GM12878 (cell line): ENCODE data around the gene MIGA2. TPM values are rescaled to one million over a fixed set of nuclear protein-coding genes. Genes with fewer than 3 reads are reported as not detected.

ENCODE experiments used
- ATAC-seq: fragments of 200-7000 bp; cut with Tn5 transposase; 3 replicates; pipeline ENCODE4 v1.9.1; 2020; ENCODE audit warnings: mild to moderate bottlenecking, moderate library complexity
- BruUV-seq: library from RNA; stranded (reverse); fragments of 400-500 nt; replicated peaks from 2 replicates; lab custom pipeline; 2021; lab: Mats Ljungman, UMichigan
- CTCF ChIA-PET: fragments of 300-600 bp; sonication (Branson Sonifier 250); formaldehyde crosslinking; extraction: SDS; loops from one replicate; lab custom pipeline; 2021; ENCODE audit warnings: inconsistent platforms; lab: Yijun Ruan, JAX
- POLR2A ChIA-PET: fragments of 350-600 bp; formaldehyde crosslinking; extraction: SDS; loops from one replicate; lab custom pipeline; 2021; ENCODE audit warnings: inconsistent platforms; lab: Charles Lee
- RAD21 ChIA-PET: fragments of 300-600 bp; sonication (Branson Sonifier 250); formaldehyde crosslinking; loops from one replicate; lab custom pipeline; 2023; ENCODE audit warnings: antibody characterized with exemption; ENCODE audit not compliant: unreplicated experiment; lab: Charles Lee
- SMC1A ChIA-PET: fragments of 300-600 bp; sonication (Branson Sonifier 250); formaldehyde crosslinking; loops from one replicate; lab custom pipeline; 2023; ENCODE audit not compliant: unreplicated experiment, uncharacterized antibody; lab: Charles Lee
- DNase-seq: peaks from one replicate; pipeline ENCODE4 v3.0.0-alpha.2; 2011; ENCODE audit warnings: low read depth, low spot score
- FAIRE-seq: peaks from 3 replicates; lab custom pipeline; 2011; peaks lifted over from hg19 to GRCh38; lab: Jason Lieb, UNC
- H2AFZ ChIP-seq: 2 replicates; pipeline ENCODE4 v1.6.0; 2011; ENCODE audit warnings: low read depth, low read length, control low read depth; ENCODE audit not compliant: control insufficient read depth
- H3K27ac ChIP-seq: 2 replicates; pipeline ENCODE4 v1.5.1; 2011; ENCODE audit warnings: control low read depth; ENCODE audit not compliant: control insufficient read depth, insufficient read depth
- H3K27me3 ChIP-seq, 2 experiments: replicated peaks in 1 of 2; 2 replicates each; pipeline versions ENCODE4 v1.6.0 to v1.6.1; 2011; ENCODE audit warnings: low read length in 1 of 2; ENCODE audit not compliant: control insufficient read depth in 2 of 2, insufficient read depth in 2 of 2
- H3K36me3 ChIP-seq, 2 experiments: 2 replicates each; pipeline ENCODE4 v1.5.1; 2011; ENCODE audit warnings: low read length in 1 of 2; ENCODE audit not compliant: control insufficient read depth in 2 of 2, insufficient read depth in 2 of 2
- H3K4me1 ChIP-seq: 2 replicates; pipeline ENCODE4 v1.6.1; 2011; ENCODE audit warnings: mild to moderate bottlenecking, low read length, moderate library complexity, mixed read lengths; ENCODE audit not compliant: control insufficient read depth, insufficient read depth
- H3K4me2 ChIP-seq: 2 replicates; pipeline ENCODE4 v1.6.0; 2011; ENCODE audit warnings: control low read depth; ENCODE audit not compliant: control insufficient read depth, insufficient read depth
- H3K4me3 ChIP-seq: fragments of 200-600 bp; sonication (generic); 2 replicates; pipeline ENCODE4 v1.5.1; 2016
- H3K79me2 ChIP-seq: 2 replicates; pipeline ENCODE4 v1.6.0; 2011; ENCODE audit warnings: low read length; ENCODE audit not compliant: control insufficient read depth, insufficient read depth
- H3K9ac ChIP-seq: 2 replicates; pipeline ENCODE4 v1.8.0; 2011; ENCODE audit warnings: low read length, control low read depth, mixed read lengths; ENCODE audit not compliant: control insufficient read depth, insufficient read depth
- H3K9me3 ChIP-seq: replicated peaks from 3 replicates; pipeline ENCODE4 v1.5.1; 2011; ENCODE audit warnings: mild to moderate bottlenecking, low read length; ENCODE audit not compliant: control insufficient read depth, insufficient read depth
- H4K20me1 ChIP-seq: 2 replicates; pipeline ENCODE4 v1.6.0; 2011; ENCODE audit not compliant: control insufficient read depth, insufficient read depth
- BACH1 ChIP-seq: fragments of 450-650 bp; IDR thresholded peaks from 2 replicates; pipeline ENCODE4 v1.6.1; 2017; ENCODE audit warnings: mild to moderate bottlenecking, borderline replicate concordance
- BMI1 ChIP-seq: fragments of 450-650 bp; IDR thresholded peaks from 2 replicates; pipeline ENCODE4 v1.6.1; 2016; ENCODE audit warnings: mild to moderate bottlenecking, moderate library complexity, borderline replicate concordance
- EGR1 ChIP-seq, 2 experiments: IDR thresholded peaks; 1 replicate in 1 of 2; 2 replicates in 1 of 2; pipeline ENCODE4 v1.6.1; 2011 to 2012; ENCODE audit warnings: low read depth in 2 of 2, low read length in 2 of 2, borderline replicate concordance in 1 of 2, mild to moderate bottlenecking in 1 of 2, moderate library complexity in 1 of 2
- ESRRA ChIP-seq: IDR thresholded peaks from 2 replicates; pipeline ENCODE4 v1.6.1; 2012; ENCODE audit warnings: mild to moderate bottlenecking, low read length, improper control_type of control experiment
- RAD21 ChIP-seq: IDR thresholded peaks from 2 replicates; pipeline ENCODE4 v1.6.1; 2011; ENCODE audit warnings: mild to moderate bottlenecking, low read depth, low read length, moderate library complexity; ENCODE audit not compliant: insufficient read depth
- SMAD5 ChIP-seq: IDR thresholded peaks from 2 replicates; pipeline ENCODE4 v1.6.1; 2016; ENCODE audit warnings: antibody characterized with exemption, low read depth
- SMC3 ChIP-seq: IDR thresholded peaks from 2 replicates; pipeline ENCODE4 v1.6.1; 2011; ENCODE audit warnings: low read length, improper control_type of control experiment, borderline replicate concordance
- SPI1 ChIP-seq: IDR thresholded peaks from 2 replicates; pipeline ENCODE4 v1.6.1; 2011; ENCODE audit warnings: low read depth, mild to moderate bottlenecking, low read length, moderate library complexity, borderline replicate concordance; ENCODE audit not compliant: insufficient read depth
- SREBF2 ChIP-seq: IDR thresholded peaks from 2 replicates; pipeline ENCODE4 v1.6.1; 2012; ENCODE audit warnings: mild to moderate bottlenecking, low read length
- SRF ChIP-seq, 2 experiments: IDR thresholded peaks; 2 replicates each; pipeline ENCODE4 v1.6.1; 2011; ENCODE audit warnings: low read depth in 2 of 2, low read length in 2 of 2, mild to moderate bottlenecking in 1 of 2, moderate library complexity in 1 of 2
- TCF12 ChIP-seq: IDR thresholded peaks from 2 replicates; pipeline ENCODE4 v1.6.1; 2011; ENCODE audit warnings: low read depth, mild to moderate bottlenecking, low read length
- ZNF622 ChIP-seq: fragments of 450-650 bp; IDR thresholded peaks from 2 replicates; pipeline ENCODE4 v1.6.1; 2017; ENCODE audit warnings: mild to moderate bottlenecking, inconsistent platforms
- ZSCAN29 ChIP-seq: fragments of 450-650 bp; IDR thresholded peaks from 2 replicates; pipeline ENCODE4 v1.6.1; 2017; ENCODE audit warnings: mild to moderate bottlenecking, moderate library complexity
- WGBS: methylation state at CpG from one replicate; pipeline ENCODE4 v1.1.6; 2016; ENCODE audit warnings: low lambda C conversion rate; ENCODE audit not compliant: insufficient replicate concordance, insufficient coverage; ENCODE audit errors: missing lambda C conversion rate; 5-methylcytosine and 5-hydroxymethylcytosine counted together
- in situ Hi-C: fragments of 300-500 bp; cut with MboI; formaldehyde crosslinking; loops from 9 replicates; pipeline ENCODE4 v1.14.3; 2018; ENCODE audit warnings: mixed read lengths
- intact Hi-C: fragments of 100-400 bp; cut with micrococcal nuclease; formaldehyde crosslinking; loops from one replicate; pipeline ENCODE4 v1.14.2; 2022; ENCODE audit not compliant: unreplicated experiment
- polyA plus RNA-seq, 11 experiments: library from polyadenylated mRNA; depleted of rRNA in 4 of 11; unstranded in 6 of 11; stranded (reverse) in 5 of 11; fragments of >200 nt; fragmentation: Nextera tagmentation in 4 of 11; fragmentation: Illumina TruSeq in 1 of 11; extraction: Ambion mirVana in 4 of 11; extraction: Trizol in 1 of 11; gene quantifications; 1 replicate in 1 of 11; 2 replicates in 10 of 11; pipeline versions ENCODE4 v1.2.1 to v1.2.3, GENCODE V29; 2011 to 2016; ENCODE audit warnings: inconsistent platforms in 2 of 11, missing spikeins in 2 of 11, low read depth in 1 of 11
- total RNA-seq, 4 experiments: library from RNA; depleted of rRNA in 3 of 4; stranded (reverse); fragments of >200 nt in 3 of 4; fragmentation: Illumina TruSeq in 1 of 4; extraction: Trizol in 1 of 4; gene quantifications; 2 replicates each; pipeline versions ENCODE4 v1.2.1 to v1.2.3, GENCODE V29; 2013 to 2021
- TF ChIP-seq, protein P1 (sequence below), 3 experiments: IDR thresholded peaks in 2 of 3; conservative IDR thresholded peaks in 1 of 3; 2 replicates each; pipeline ENCODE4 v1.5.1; 2011; ENCODE audit warnings: low read depth in 3 of 3, low read length in 3 of 3, mild to moderate bottlenecking in 3 of 3, control low read depth in 2 of 3, moderate library complexity in 2 of 3, inconsistent platforms in 1 of 3, mixed read lengths in 1 of 3; ENCODE audit not compliant: control insufficient read depth in 2 of 3, insufficient read depth in 1 of 3; ENCODE audit errors: extremely low read depth in 1 of 3

Gene MIGA2
- total and polyA plus RNA-seq, 10 of the 15 experiments (the other 5 are each of a cell fraction or from before 2014, with no cell fraction given) = 0.14 to 31.0 (median 12.7) TPM

DNA sequence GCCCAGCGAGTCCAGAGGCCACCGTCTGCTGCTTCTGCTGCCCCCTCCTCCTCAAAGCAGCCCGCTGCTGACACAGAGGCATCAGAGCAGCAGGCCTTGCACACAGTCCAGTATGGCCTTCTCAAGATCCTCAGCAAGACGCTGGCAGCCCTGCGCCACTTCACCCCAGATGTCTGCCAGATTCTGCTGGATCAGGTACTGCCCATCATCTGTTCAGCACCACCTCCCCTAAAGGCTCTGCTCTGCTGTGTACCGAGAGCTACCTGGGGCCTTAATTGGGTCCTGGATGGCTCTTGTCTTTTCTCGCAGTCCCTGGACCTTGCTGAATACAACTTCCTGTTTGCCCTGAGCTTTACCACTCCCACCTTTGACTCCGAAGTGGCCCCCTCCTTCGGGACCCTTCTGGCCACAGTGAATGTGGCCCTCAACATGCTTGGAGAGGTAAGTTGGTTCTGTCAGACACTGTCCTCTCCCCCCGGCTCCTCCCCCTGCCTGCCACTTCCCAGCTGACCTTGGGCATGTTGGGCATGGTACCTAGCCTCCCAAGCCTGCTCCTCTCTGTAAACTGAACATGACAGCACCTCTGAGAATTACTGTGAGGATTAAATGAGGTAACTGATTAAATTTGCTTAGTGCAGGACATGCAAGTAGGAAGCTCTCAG is 31.0 kb upstream of the MIGA2 start (continued):
- TF ChIP-seq EGR1 (IDR thresholded peaks at IDR 0.05; ENCODE audit: borderline replicate concordance in 1 of 2, low read depth in 2 of 2, low read length in 2 of 2) (no peak), SREBF2 (no peak), SRF (IDR thresholded peaks at IDR 0.05; ENCODE audit: low read depth in 2 of 2, low read length in 2 of 2) (no peak), BMI1 (no peak), SPI1 (no peak)

DNA sequence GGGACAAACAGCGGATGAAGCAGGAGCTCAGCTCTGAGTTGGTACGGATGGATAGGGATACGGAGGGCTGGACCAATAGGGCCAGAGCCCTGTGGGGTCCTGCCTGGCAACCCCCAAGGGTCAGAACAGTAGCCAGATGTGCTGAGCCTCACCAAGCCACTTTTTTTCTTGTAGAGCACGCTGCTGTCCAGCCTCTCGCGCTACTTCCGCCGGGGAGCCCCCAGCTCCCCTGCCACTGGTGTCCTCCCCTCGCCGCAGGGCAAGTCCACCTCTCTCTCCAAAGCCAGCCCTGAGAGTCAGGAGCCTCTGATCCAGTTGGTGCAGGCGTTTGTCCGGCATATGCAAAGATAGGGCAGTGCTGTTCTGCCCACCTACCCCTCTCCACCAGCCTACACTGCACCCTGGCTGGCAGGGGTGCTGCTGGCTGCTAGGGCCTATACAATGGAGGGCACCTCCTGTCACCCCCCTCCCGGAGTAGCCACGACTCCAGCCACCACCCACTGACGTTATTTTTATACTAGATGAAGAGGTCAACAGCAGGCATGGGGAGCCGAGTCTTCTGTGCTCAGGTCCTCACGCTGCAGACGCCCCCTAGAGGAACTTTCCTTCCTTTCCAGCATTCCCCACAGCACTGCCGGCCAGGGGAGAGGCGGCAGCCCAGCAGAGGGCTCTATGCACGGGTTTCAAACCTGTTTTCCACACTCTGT is 29.9 kb upstream of the MIGA2 start:
- ATAC-seq (peak; percentile 93), DNase-seq (no peak), FAIRE-seq (peak; percentile 54)
- Histone ChIP-seq H3K4me2 (no peak overlapping the region), H3K27me3 (no peaks in the 10 kb centered on the region), H3K9ac (no peak overlapping the region), H3K27ac (no peak overlapping the region), H3K4me3 (no peak overlapping the region), H3K9me3 (no peaks in the 10 kb centered on the region)
- POLR2A ChIA-PET = interaction anchor here (0.7 kb wide), 1 partner anchor 127 kb away, joined by 4 read pairs; no protein-coding TSS in a partner anchor
- intact Hi-C loops = no loop called here
- WGBS = 55% methylated on average over 21 of the region's 21 CpGs
- SMC1A ChIA-PET = no interaction called here
- CTCF ChIA-PET = interaction anchor here (0.8 to 2.0 kb wide), 6 partner anchors 10 to 160 kb away, joined by 3 to 8 read pairs (median 4); no protein-coding TSS in a partner anchor
- BruUV-seq = TSS peak; percentile 70
- TF ChIP-seq SMAD5 (0 out of 2 replicates have a peak, but pooled peaks have one; percentile 21), ZNF622 (no peak), SMC3 (peak; percentile 21; the same call in 1 of the 2 replicates), EGR1 (IDR thresholded peaks at IDR 0.05; ENCODE audit: borderline replicate concordance in 1 of 2, low read depth in 2 of 2, low read length in 2 of 2) (no peak), ESRRA (no peak), ZSCAN29 (0 out of 2 replicates have a peak, but pooled peaks have one; percentile 18), TCF12 (0 out of 2 replicates have a peak, but pooled peaks have one; percentile 2), BACH1 (no peak), RAD21 (peak; percentile 46)
- TF ChIP-seq, protein P1, sequence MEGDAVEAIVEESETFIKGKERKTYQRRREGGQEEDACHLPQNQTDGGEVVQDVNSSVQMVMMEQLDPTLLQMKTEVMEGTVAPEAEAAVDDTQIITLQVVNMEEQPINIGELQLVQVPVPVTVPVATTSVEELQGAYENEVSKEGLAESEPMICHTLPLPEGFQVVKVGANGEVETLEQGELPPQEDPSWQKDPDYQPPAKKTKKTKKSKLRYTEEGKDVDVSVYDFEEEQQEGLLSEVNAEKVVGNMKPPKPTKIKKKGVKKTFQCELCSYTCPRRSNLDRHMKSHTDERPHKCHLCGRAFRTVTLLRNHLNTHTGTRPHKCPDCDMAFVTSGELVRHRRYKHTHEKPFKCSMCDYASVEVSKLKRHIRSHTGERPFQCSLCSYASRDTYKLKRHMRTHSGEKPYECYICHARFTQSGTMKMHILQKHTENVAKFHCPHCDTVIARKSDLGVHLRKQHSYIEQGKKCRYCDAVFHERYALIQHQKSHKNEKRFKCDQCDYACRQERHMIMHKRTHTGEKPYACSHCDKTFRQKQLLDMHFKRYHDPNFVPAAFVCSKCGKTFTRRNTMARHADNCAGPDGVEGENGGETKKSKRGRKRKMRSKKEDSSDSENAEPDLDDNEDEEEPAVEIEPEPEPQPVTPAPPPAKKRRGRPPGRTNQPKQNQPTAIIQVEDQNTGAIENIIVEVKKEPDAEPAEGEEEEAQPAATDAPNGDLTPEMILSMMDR (IDR thresholded peaks at IDR 0.05 in 2 of 3, conservative IDR thresholded peaks at IDR 0.05 in 1 of 3; ENCODE audit: control insufficient read depth in 2 of 3, extremely low read depth in 1 of 3, insufficient read depth in 1 of 3, low read depth in 3 of 3, low read length in 3 of 3) = peak; percentile 88 to 92 (median 88)
- TF ChIP-seq, all 136 proteins: peak for 6
- peaks cover 25 to 43% of the 10 kb centered on the region in 2 experiments for H3K36me3 ChIP-seq
- H2AFZ ChIP-seq = no peak overlapping the region
- no peaks in the 10 kb centered on the region for H3K4me1 ChIP-seq
- RAD21 ChIA-PET = interaction anchor here (1.2 kb wide), 2 partner anchors 14 to 22 kb away, joined by 3 to 6 read pairs; partner anchors contain the start of gene SH3GLB2
- no peaks in the 10 kb centered on the region for H3K79me2 ChIP-seq
- no peaks in the 10 kb centered on the region for H4K20me1 ChIP-seq
- in situ Hi-C loops = no loop called here
